ENCODE measurements around the gene ARHGAP10. TPM values are rescaled to one million over a fixed set of nuclear protein-coding genes. Genes with fewer than 3 reads are reported as not detected.

Gene ARHGAP10
- total RNA-seq, 2 donors from 2014 or later, result 41.4 to 46.5 TPM

GRCh38 chr4:148057984-148058859 is 326.3 kb downstream of the ARHGAP10 start:
- intact Hi-C loops (cut with DNase I), result no loop called here
- ATAC-seq (no peak), DNase-seq (no peak)

- intact Hi-C loops (cut with DNase I), result no loop called here
- ATAC-seq, result peak; percentile 56 to 67
- peak; percentile 56 for DNase-seq
Measured at GRCh38 chr4:148059617-148060180, 327.8 kb downstream of the ARHGAP10 start.

GRCh38 chr4:148060264-148061140 is 328.6 kb downstream of the ARHGAP10 start:
- ATAC-seq (no peak), DNase-seq (no peak)
- intact Hi-C loops (cut with DNase I), result no loop called here

GRCh38 chr4:148061141-148061481 is 329.2 kb downstream of the ARHGAP10 start:
- ATAC-seq, result no peak
- DNase-seq, result no peak
- intact Hi-C loops (cut with DNase I), result no loop called here

DNA sequence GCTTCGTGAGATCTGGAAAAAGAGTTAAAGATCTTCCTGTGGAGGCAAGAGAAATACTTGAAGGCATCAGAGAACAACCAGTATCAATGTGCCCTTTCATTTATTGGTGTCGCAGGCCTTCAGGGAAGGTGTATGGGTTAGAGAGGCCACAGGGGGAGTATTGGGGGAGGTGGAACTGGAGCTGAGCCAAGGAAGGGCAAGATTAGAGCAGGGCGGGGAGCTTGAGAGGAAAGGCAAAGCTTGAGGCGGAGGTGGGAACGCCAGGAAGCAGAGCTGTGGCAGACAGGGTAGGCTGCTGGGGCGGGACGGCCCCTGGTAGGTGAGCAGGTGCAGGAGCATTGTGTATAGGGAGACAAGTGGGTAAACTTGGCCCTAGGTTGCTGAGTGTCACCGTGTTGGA is 329.9 kb downstream of the ARHGAP10 start:
- intact Hi-C loops (cut with DNase I), result no loop called here
- no peak for DNase-seq
- ATAC-seq, result no peak

DNA sequence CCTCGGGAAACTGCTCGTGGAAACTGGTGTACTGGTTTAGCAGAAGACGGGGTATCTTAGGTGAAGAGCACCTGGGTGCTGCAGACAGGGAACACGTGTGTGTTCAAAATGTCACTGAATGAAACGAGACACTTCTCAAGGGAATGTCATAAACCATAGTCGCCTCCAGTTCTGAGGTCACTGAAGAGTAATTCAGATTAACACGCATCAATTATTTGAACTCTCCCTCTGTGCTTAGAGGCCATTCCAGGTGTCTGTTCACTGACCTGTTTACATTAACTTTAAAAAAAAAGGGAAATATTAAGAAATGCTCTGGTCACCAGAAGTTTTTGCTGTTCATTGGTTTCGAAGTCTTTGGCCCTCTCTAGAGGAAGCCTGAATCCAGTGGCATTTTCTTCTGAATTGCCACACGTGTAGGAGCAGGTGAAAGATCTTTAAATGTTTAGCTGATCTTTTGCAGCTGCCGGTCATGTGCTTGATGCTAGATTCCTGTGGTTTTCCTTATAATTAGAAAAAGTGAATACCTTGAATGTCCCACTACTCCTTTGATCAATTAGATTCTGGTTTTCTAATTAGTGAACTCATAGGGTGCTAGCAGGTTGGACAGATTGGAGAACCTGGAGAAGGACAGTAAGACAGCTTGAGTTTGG is 330.5 kb downstream of the ARHGAP10 start:
- DNase-seq (no peak), ATAC-seq (no peak)
- intact Hi-C loops (cut with DNase I), result no loop called here

DNA sequence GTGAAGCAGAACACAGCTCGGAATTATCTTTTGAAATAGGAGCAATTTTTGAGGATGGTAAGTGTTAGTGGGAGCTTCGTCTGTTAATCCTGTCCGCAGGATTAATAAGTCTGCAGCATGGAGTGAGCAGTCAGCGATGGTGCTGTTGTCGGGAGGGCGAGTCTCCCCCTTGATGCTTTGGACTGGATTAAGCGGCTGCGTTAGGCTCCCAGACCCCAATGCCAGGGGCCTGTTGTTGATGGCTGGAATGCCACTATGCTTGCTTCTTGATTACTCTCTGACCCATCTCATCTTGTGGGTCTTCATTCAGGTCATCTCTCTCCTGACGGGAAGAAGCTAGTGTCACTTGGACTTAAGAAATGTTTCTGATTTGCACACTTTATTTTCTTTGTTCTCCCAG is 332.6 kb downstream of the ARHGAP10 start:
- intact Hi-C loops (cut with DNase I), result no loop called here
- no peak for DNase-seq

DNA sequence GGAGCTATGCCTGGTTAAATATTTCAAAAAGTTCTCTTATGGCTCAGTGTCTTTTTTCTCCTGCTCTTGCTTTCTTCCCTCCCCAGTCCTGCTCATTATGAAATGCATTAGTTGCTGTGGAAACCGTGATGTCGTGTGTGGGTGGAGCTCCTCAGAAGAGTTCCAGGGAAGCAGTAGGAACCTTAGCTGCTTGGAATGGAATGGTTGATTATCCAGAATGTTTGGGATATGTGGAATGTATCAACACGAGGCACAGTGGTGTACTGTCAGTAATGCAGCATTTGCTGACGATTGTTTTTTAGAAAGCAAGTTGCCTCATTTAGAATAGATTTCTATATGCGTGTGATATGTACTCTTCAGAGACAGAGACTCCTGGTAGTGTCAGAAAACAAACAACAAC is 333.2 kb downstream of the ARHGAP10 start:
- ATAC-seq (no peak), DNase-seq (no peak)
- intact Hi-C loops (cut with DNase I), result no loop called here

More for the DNA sequence above, 332.6 kb downstream of the ARHGAP10 start:
- no peak for ATAC-seq

DNA sequence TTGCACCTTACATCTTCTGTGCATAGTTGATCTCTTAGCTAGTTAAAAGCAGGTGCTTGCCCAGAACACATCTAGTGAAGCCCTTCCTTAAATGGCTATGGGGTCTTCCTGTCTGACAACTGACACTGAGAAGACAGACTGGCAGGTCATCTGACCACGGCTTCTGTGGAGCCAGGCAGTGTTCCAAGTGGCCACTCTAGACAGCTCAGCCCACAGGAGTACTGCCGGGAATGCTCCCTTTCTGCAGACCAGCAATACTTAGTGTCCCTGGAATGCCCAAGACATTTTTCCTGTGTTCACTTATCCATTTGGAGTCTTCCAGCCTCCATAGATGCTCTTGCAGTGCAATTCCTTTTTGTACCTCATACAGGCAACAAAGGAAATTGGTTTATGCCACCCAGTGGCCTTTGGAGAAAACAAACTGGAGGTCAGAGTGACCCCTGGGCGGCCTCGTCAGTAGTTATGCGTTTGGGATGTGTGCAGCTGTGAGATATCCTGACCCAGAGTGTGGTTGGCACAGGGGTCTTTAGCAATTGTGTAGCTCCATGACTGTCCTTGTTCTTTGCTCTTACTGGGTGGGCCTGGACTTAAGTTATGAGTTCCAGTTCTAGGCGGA is 335.5 kb downstream of the ARHGAP10 start:
- intact Hi-C loops (cut with DNase I), result no loop called here
- ATAC-seq, result peak in 1 of 2 donors; percentile 53
- DNase-seq, result no peak

- intact Hi-C loops (cut with DNase I), result no loop called here
- ATAC-seq (peak in 1 of 2 donors; percentile 18), DNase-seq (no peak)
Measured at GRCh38 chr4:148068065-148068911, 336.4 kb downstream of the ARHGAP10 start.

DNA sequence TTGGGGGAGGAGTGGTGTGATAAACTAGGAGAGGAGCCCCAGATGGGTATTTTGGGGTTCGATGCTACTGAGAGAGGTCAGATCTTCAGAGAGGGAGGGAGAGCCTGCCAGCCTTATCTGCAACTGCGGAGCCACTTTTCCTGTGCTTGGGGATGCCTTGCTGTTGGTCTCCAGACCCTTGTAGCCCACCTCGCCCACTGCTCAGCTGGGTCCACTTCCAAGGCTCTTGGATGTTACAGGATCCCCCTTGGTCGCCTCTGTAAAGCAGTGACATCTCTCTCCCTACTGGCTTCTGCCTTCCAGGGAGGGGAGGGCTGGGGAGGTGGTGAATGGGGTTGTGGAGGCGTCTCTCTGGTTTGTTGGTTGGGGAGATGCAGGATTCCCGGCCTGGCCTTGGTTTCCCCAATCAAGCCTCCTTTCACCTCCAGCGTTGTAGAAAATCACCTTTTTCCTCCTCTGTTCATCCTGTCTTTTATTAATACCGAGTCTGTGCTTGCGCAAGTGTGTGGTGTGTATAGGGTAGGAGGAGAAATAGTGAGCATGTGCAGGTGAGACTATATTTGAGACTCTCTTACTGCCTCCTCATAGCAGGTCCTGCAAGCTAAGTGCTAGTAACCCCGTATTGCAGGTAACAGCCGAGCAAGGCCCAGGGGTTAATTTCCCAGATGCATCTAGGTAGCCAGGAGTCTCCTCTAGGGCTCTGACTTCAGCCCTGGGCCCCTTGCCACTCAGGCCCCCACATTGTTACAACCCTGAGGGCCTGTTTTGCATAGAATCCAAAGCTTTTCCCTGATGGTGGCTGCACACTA is 337.4 kb downstream of the ARHGAP10 start:
- intact Hi-C loops (cut with DNase I), result no loop called here
- no peak for DNase-seq
- no peak for ATAC-seq

- intact Hi-C loops (cut with DNase I), result no loop called here
- DNase-seq, result no peak
- ATAC-seq, result peak; percentile 25 to 68
Measured at GRCh38 chr4:148069895-148070178, 337.9 kb downstream of the ARHGAP10 start.

DNA sequence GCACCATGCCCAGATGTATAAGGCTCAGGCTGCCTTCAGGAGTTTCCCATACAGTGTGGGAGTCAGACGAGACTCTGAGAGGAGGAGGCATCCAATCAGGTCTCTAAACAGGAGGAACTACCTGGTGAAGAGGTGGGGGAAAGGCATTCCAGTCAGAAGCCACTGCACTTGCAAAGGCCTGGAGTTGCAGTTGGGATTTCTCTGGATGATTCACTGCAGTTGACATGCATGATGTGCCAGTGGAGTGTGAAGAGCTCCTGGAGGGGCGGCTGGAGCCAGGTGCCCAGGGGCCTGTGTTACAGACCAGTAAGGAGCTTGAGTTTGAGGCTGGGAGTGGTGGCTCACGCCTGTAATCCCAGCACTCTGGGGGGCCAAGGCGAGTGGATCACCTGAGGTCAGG is 339.1 kb downstream of the ARHGAP10 start:
- ATAC-seq (no peak), DNase-seq (no peak)
- intact Hi-C loops (cut with DNase I), result no loop called here

DNA sequence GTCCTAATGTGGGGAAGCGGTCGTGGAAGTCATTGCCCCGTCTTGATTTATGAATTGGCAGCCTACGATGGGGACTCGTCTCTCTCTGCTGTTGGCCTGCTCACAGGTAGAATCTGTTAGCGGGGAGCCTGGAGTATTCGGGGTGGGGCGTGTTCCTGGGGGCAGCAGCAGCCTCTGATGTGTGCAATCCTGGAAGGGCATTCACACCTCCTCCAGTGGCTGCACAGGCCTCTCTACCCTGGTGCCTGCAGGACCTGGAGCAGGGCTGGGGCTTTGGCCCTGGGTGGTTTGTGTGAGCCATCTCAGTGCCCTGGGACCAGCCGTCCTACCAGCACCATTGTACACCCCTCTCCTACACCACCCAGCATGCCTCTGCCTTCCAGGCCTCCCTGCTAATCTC is 340.9 kb downstream of the ARHGAP10 start:
- ATAC-seq (no peak), DNase-seq (no peak)
- intact Hi-C loops (cut with DNase I), result no loop called here

DNA sequence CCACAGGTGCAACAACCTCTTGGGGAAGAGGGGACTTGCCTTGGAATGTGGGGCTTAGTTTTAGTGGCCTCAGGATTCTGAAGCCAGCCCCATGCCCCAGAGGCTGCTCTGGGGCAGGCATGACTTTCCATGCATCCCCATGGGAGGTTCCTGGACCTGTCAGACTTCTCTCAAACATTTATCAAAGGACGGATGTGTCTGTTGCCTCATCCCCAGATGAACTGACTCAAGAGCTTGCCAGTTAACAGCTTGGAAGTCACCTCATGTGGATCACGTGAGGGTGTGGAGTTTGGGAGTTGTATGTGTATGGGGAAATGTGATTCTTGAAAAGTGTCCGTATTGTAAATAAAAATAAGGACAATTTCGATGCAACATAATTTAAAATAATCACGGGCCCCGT is 341.5 kb downstream of the ARHGAP10 start:
- DNase-seq (no peak), ATAC-seq (no peak)
- intact Hi-C loops (cut with DNase I), result no loop called here

DNA sequence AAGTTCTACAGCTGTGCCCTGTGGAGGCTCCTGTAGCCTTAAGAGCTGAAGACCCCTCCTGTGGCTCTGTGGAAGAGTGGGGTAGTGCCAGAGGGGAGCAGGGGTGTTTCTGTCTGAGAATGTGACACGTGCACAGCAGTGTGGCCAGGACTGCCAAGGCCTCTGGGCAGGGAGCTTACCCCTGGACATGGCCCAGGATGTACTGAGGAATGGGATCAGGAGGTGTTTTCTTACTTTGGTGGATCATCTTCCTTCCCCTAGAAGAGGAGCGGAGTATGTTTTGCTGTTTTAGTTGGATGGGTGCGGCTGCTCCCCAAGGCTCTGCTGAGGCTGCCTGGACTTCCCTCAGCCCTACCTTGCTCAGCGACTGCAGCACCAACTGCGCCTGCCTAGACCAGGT is 342.6 kb downstream of the ARHGAP10 start:
- no peak for ATAC-seq
- intact Hi-C loops (cut with DNase I), result no loop called here
- DNase-seq, result no peak

- DNase-seq (no peak), ATAC-seq (no peak)
- intact Hi-C loops (cut with DNase I), result no loop called here
Measured at GRCh38 chr4:148075438-148075837, 343.6 kb downstream of the ARHGAP10 start.

GRCh38 chr4:148076964-148077363 is 345.1 kb downstream of the ARHGAP10 start:
- ATAC-seq (no peak), DNase-seq (no peak)
- intact Hi-C loops (cut with DNase I), result no loop called here

All from left cardiac atrium (tissue), 4 donors.